ENCODE measurements around the gene RNF214. TPM values are rescaled to one million over a fixed set of nuclear protein-coding genes. Genes with fewer than 3 reads are reported as not detected.
A peak's percentile ranks its signal among the peaks of the same experiment; 100 is the strongest.

RNF214 gene
- total and polyA plus RNA-seq, 2 donors (not counting 1 experiment from before 2014, with no cell fraction given) = 12.1 to 13.4 TPM

GRCh38 chr11:117281159-117281558, 48.7 kb downstream of the RNF214 start:
- H3K4me2 ChIP-seq (ENCODE audit: extremely low read depth, insufficient read depth, low read length) = no peak overlapping the region
- H3K27ac ChIP-seq (ENCODE audit: insufficient read depth, low read length) = peak overlapping the region; percentile 67
- no peak overlapping the region for H3K9ac ChIP-seq (ENCODE audit: insufficient read depth, low read length)
- H3K4me1 ChIP-seq (ENCODE audit: control insufficient read depth, extremely low read depth, insufficient read depth, low read length) = peaks cover 14% of the 10 kb centered on the region
- H4K20me1 ChIP-seq (ENCODE audit: control insufficient read depth, extremely low read depth, insufficient read depth, low read length) = no peaks in the 10 kb centered on the region
- H3K36me3 ChIP-seq (ENCODE audit: control insufficient read depth, insufficient read depth, low read length) = peaks cover 2% of the 10 kb centered on the region
- DNase-seq (ENCODE audit: low read depth in 2 of 2) = peak; percentile 93 to 99
- no peak overlapping the region for H2AFZ ChIP-seq (ENCODE audit: low read length)
- H3K4me3 ChIP-seq (replicated peaks in 1 of 4; ENCODE audit: control extremely low read depth in 1 of 4, insufficient read depth in 1 of 4, low read depth in 3 of 4, low read length in 4 of 4) = no peak overlapping the region
- no peak for TF ChIP-seq CTCF (conservative IDR thresholded peaks at IDR 0.05 in 1 of 2, IDR thresholded peaks at IDR 0.05 in 1 of 2; ENCODE audit: low read depth in 1 of 2, low read length in 2 of 2)
- no peak for TF ChIP-seq EZH2 (IDR thresholded peaks at IDR 0.05; ENCODE audit: low read length, missing control alignments)
- no peaks in the 10 kb centered on the region for H3K27me3 ChIP-seq (ENCODE audit: control insufficient read depth, insufficient read depth, low read length)
- H3K9me3 ChIP-seq (ENCODE audit: control insufficient read depth, insufficient read depth, low read depth, low read length) = no peaks in the 10 kb centered on the region
- no peaks in the 10 kb centered on the region for H3K79me2 ChIP-seq (ENCODE audit: control insufficient read depth, insufficient read depth, low read length)

- Histone ChIP-seq H3K9me3 (ENCODE audit: control insufficient read depth, insufficient read depth, low read depth, low read length) (no peaks in the 10 kb centered on the region), H2AFZ (ENCODE audit: low read length) (no peak overlapping the region), H3K4me1 (ENCODE audit: control insufficient read depth, extremely low read depth, insufficient read depth, low read length) (peaks cover 14% of the 10 kb centered on the region), H3K4me2 (ENCODE audit: extremely low read depth, insufficient read depth, low read length) (no peak overlapping the region), H3K9ac (ENCODE audit: insufficient read depth, low read length) (no peak overlapping the region), H3K36me3 (ENCODE audit: control insufficient read depth, insufficient read depth, low read length) (peaks cover 2% of the 10 kb centered on the region), H3K79me2 (ENCODE audit: control insufficient read depth, insufficient read depth, low read length) (no peaks in the 10 kb centered on the region), H4K20me1 (ENCODE audit: control insufficient read depth, extremely low read depth, insufficient read depth, low read length) (no peaks in the 10 kb centered on the region), H3K27me3 (ENCODE audit: control insufficient read depth, insufficient read depth, low read length) (no peaks in the 10 kb centered on the region), H3K4me3 (replicated peaks in 1 of 4; ENCODE audit: control extremely low read depth in 1 of 4, insufficient read depth in 1 of 4, low read depth in 3 of 4, low read length in 4 of 4) (no peak overlapping the region), H3K27ac (ENCODE audit: insufficient read depth, low read length) (peak overlapping the region; percentile 67)
- TF ChIP-seq EZH2 (IDR thresholded peaks at IDR 0.05; ENCODE audit: low read length, missing control alignments) (no peak), CTCF (conservative IDR thresholded peaks at IDR 0.05 in 1 of 2, IDR thresholded peaks at IDR 0.05 in 1 of 2; ENCODE audit: low read depth in 1 of 2, low read length in 2 of 2) (no peak)
- DNase-seq (ENCODE audit: low read depth in 2 of 2) = no peak
Measured at GRCh38 chr11:117281869-117282268, 49.4 kb downstream of the RNF214 start.

DNA sequence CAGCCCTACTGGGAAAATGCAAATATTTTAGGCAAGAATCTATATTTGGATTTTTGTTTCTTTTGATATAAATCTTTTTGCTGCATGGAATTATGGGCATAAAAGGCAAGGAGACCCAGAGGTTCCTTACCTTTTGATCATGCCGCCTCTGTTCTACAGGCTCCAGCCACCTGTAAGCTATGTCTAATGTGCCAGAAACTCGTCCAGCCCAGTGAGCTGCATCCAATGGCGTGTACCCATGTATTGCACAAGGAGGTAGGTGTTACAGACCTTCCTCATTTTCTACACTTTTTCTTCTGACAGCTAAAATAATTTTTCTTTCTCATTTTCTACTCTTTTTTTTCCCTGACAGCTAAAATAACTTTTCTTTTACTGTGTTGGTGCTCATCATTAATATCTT, 50.5 kb downstream of the RNF214 start:
- Histone ChIP-seq H3K4me2 (ENCODE audit: extremely low read depth, insufficient read depth, low read length) (no peak overlapping the region), H3K27ac (ENCODE audit: insufficient read depth, low read length) (no peak overlapping the region), H3K79me2 (ENCODE audit: control insufficient read depth, insufficient read depth, low read length) (no peaks in the 10 kb centered on the region), H4K20me1 (ENCODE audit: control insufficient read depth, extremely low read depth, insufficient read depth, low read length) (no peaks in the 10 kb centered on the region), H3K36me3 (ENCODE audit: control insufficient read depth, insufficient read depth, low read length) (peaks cover 2% of the 10 kb centered on the region), H3K27me3 (ENCODE audit: control insufficient read depth, insufficient read depth, low read length) (no peaks in the 10 kb centered on the region), H2AFZ (ENCODE audit: low read length) (no peak overlapping the region), H3K9me3 (ENCODE audit: control insufficient read depth, insufficient read depth, low read depth, low read length) (no peaks in the 10 kb centered on the region), H3K9ac (ENCODE audit: insufficient read depth, low read length) (no peak overlapping the region), H3K4me1 (ENCODE audit: control insufficient read depth, extremely low read depth, insufficient read depth, low read length) (peaks cover 14% of the 10 kb centered on the region), H3K4me3 (replicated peaks in 1 of 4; ENCODE audit: control extremely low read depth in 1 of 4, insufficient read depth in 1 of 4, low read depth in 3 of 4, low read length in 4 of 4) (no peak overlapping the region)
- DNase-seq (ENCODE audit: low read depth in 2 of 2) = no peak
- TF ChIP-seq CTCF (conservative IDR thresholded peaks at IDR 0.05 in 1 of 2, IDR thresholded peaks at IDR 0.05 in 1 of 2; ENCODE audit: low read depth in 1 of 2, low read length in 2 of 2) (no peak), EZH2 (IDR thresholded peaks at IDR 0.05; ENCODE audit: low read length, missing control alignments) (no peak)
